Liver (tissue), 9 donors: ENCODE measurements around the gene ADAM8. TPM values are rescaled to one million over a fixed set of nuclear protein-coding genes. Genes with fewer than 3 reads are reported as not detected.

Source experiments
- DNase-seq: peaks from one replicate; pipeline ENCODE4 v3.0.0-alpha.2; 2017; ENCODE audit warnings: low spot score
- H3K27ac ChIP-seq, 2 donors: one replicate each; pipeline ENCODE4 v1.7.0; 2013; ENCODE audit warnings: inconsistent platforms in 2 of 2, low read length in 2 of 2, control low read depth in 1 of 2, low read depth in 1 of 2, mild to moderate bottlenecking in 1 of 2
- H3K27me3 ChIP-seq, 4 donors: one replicate each; pipeline versions ENCODE4 v1.6.1 to v1.7.0; 2013; ENCODE audit warnings: low read length in 3 of 4, inconsistent platforms in 1 of 4, mild to moderate bottlenecking in 1 of 4, moderate library complexity in 1 of 4; ENCODE audit not compliant: control insufficient read depth in 4 of 4, insufficient read depth in 4 of 4
- H3K36me3 ChIP-seq, 4 donors: one replicate each; pipeline versions ENCODE4 v1.6.1 to v1.7.0; 2013; ENCODE audit warnings: low read length in 3 of 4, mild to moderate bottlenecking in 3 of 4, low read depth in 1 of 4, moderate library complexity in 1 of 4; ENCODE audit not compliant: control insufficient read depth in 4 of 4, insufficient read depth in 3 of 4
- H3K4me1 ChIP-seq, 4 donors: one replicate each; pipeline versions ENCODE4 v1.6.1 to v1.7.0; 2013; ENCODE audit warnings: low read length in 3 of 4, mild to moderate bottlenecking in 3 of 4, moderate library complexity in 1 of 4; ENCODE audit not compliant: control insufficient read depth in 4 of 4, insufficient read depth in 4 of 4
- H3K4me3 ChIP-seq, 3 donors: one replicate each; pipeline versions ENCODE4 v1.6.1 to v1.7.0; 2013; ENCODE audit warnings: low read length in 3 of 3, control low read depth in 1 of 3, low read depth in 1 of 3, mild to moderate bottlenecking in 1 of 3
- H3K9ac ChIP-seq, 2 donors: one replicate each; pipeline ENCODE4 v1.7.0; 2013; ENCODE audit warnings: low read length in 2 of 2, mild to moderate bottlenecking in 2 of 2, moderate library complexity in 2 of 2, control low read depth in 1 of 2, low read depth in 1 of 2
- H3K9me3 ChIP-seq, 4 donors: one replicate each; pipeline versions ENCODE4 v1.6.1 to v1.7.0; 2013; ENCODE audit warnings: low read length in 3 of 4; ENCODE audit not compliant: control insufficient read depth in 4 of 4
- EGR1 ChIP-seq, 2 donors: IDR thresholded peaks; 2 replicates each; pipeline ENCODE4 v1.6.1; 2016 to 2018; ENCODE audit warnings: antibody characterized with exemption in 2 of 2, low read depth in 2 of 2
- FOXA1 ChIP-seq: IDR thresholded peaks from 2 replicates; pipeline ENCODE4 v1.6.1; 2016; ENCODE audit warnings: antibody characterized with exemption
- FOXA2 ChIP-seq: IDR thresholded peaks from 2 replicates; pipeline ENCODE4 v1.6.1; 2016; ENCODE audit warnings: antibody characterized with exemption
- GABPA ChIP-seq, 2 donors: IDR thresholded peaks in 1 of 2; conservative IDR thresholded peaks in 1 of 2; 2 replicates each; pipeline ENCODE4 v1.6.1; 2016; ENCODE audit warnings: antibody characterized with exemption in 2 of 2, mild to moderate bottlenecking in 1 of 2, moderate library complexity in 1 of 2
- HNF4A ChIP-seq, 2 donors: conservative IDR thresholded peaks; 2 replicates each; pipeline ENCODE4 v1.6.1; 2016; ENCODE audit warnings: antibody characterized with exemption in 2 of 2, mild to moderate bottlenecking in 2 of 2
- HNF4G ChIP-seq: IDR thresholded peaks from 2 replicates; pipeline ENCODE4 v1.6.1; 2016; ENCODE audit warnings: antibody characterized with exemption
- JUND ChIP-seq, 2 donors: IDR thresholded peaks; 2 replicates each; pipeline ENCODE4 v1.6.1; 2016; ENCODE audit warnings: antibody characterized with exemption in 2 of 2
- NR2F2 ChIP-seq: IDR thresholded peaks from 2 replicates; pipeline ENCODE4 v1.6.1; 2016; ENCODE audit warnings: antibody characterized with exemption
- RAD21 ChIP-seq, 2 donors: IDR thresholded peaks; 2 replicates each; pipeline ENCODE4 v1.6.1; 2016; ENCODE audit warnings: antibody characterized with exemption in 2 of 2, mild to moderate bottlenecking in 2 of 2
- RXRA ChIP-seq, 2 donors: IDR thresholded peaks; 2 replicates each; pipeline ENCODE4 v1.6.1; 2017 to 2018; ENCODE audit warnings: antibody characterized with exemption in 2 of 2, mild to moderate bottlenecking in 1 of 2
- SP1 ChIP-seq: IDR thresholded peaks from 2 replicates; pipeline ENCODE4 v1.6.1; 2018; ENCODE audit warnings: antibody characterized with exemption, mild to moderate bottlenecking
- TAF1 ChIP-seq: conservative IDR thresholded peaks from 2 replicates; pipeline ENCODE4 v1.6.1; 2016; ENCODE audit warnings: antibody characterized with exemption, mild to moderate bottlenecking
- YY1 ChIP-seq: IDR thresholded peaks from 2 replicates; pipeline ENCODE4 v1.6.1; 2016; ENCODE audit warnings: antibody characterized with exemption, mild to moderate bottlenecking
- WGBS: extraction: QIAGEN DNeasy Blood & Tissue Kit; methylation state at CpG from one replicate; pipeline ENCODE4 v1.1.7; 2013; 5-methylcytosine and 5-hydroxymethylcytosine counted together
- polyA plus RNA-seq, 2 donors: library from polyadenylated mRNA; stranded (reverse) in 1 of 2; unstranded in 1 of 2; fragments of 200-250 nt in 1 of 2; fragments of >200 nt in 1 of 2; fragmentation: Nextera tagmentation in 1 of 2; extraction: Ambion mirVana in 1 of 2; gene quantifications; one replicate each; pipeline versions ENCODE4 v1.2.1 to v1.2.3, GENCODE V29; 2013 to 2015
- total RNA-seq, 2 donors: library from RNA; depleted of rRNA; stranded (reverse); fragments of >200 nt; gene quantifications; one replicate each; pipeline ENCODE4 v1.2.3, GENCODE V29; 2014
- TF ChIP-seq, protein P1 (sequence below): fragments of 150-350 bp; IDR thresholded peaks from 2 replicates; pipeline ENCODE4 v1.5.1; 2017; ENCODE audit warnings: improper control_type of control experiment, low read depth, low read length; ENCODE audit not compliant: missing input control
- TF ChIP-seq, protein P2 (sequence below): IDR thresholded peaks from 2 replicates; pipeline ENCODE4 v1.6.1; 2016; ENCODE audit warnings: antibody characterized with exemption
- TF ChIP-seq, protein P3 (sequence below): IDR thresholded peaks from 2 replicates; pipeline ENCODE4 v1.6.1; 2016; ENCODE audit warnings: antibody characterized with exemption
- TF ChIP-seq, protein P4 (sequence below): IDR thresholded peaks from 2 replicates; pipeline ENCODE4 v1.6.1; 2016; ENCODE audit warnings: antibody characterized with exemption
- TF ChIP-seq, protein P5 (sequence below): IDR thresholded peaks from 2 replicates; pipeline ENCODE4 v1.6.1; 2016; ENCODE audit warnings: antibody characterized with exemption, mild to moderate bottlenecking
- donor health status: healthy.
- donor health status: healthy.
- donor health status: healthy.
- donor health status: healthy.
- donor health status: healthy.

Gene ADAM8
- total and polyA plus RNA-seq, 4 donors = 1.3 to 6.9 (median 3.7) TPM

DNA sequence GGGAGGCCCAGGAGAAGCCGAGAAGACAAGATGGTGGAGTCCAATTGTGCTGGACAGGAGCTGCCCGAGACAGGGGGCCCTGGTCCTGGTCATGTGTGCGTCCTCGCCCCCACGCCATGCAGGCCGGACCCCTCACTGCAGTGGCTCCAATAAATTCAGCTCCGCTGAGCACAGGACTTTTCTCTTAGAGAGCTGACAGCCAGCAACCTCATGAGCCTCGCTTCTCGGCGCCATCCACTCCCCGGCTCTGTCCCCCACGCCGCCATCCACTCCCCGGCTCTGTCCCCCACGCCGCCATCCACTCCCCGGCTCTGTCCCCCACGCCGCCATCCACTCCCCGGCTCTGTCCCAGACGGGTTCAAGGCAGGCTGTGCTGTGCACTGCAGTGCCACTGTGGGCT lies 49.4 kb downstream of the ADAM8 start:
- H3K9me3 ChIP-seq = no peaks in the 10 kb centered on the region
- TF ChIP-seq FOXA2 = no peak
- TF ChIP-seq, protein P1, sequence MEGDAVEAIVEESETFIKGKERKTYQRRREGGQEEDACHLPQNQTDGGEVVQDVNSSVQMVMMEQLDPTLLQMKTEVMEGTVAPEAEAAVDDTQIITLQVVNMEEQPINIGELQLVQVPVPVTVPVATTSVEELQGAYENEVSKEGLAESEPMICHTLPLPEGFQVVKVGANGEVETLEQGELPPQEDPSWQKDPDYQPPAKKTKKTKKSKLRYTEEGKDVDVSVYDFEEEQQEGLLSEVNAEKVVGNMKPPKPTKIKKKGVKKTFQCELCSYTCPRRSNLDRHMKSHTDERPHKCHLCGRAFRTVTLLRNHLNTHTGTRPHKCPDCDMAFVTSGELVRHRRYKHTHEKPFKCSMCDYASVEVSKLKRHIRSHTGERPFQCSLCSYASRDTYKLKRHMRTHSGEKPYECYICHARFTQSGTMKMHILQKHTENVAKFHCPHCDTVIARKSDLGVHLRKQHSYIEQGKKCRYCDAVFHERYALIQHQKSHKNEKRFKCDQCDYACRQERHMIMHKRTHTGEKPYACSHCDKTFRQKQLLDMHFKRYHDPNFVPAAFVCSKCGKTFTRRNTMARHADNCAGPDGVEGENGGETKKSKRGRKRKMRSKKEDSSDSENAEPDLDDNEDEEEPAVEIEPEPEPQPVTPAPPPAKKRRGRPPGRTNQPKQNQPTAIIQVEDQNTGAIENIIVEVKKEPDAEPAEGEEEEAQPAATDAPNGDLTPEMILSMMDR = no peak
- no peak for TF ChIP-seq HNF4G
- TF ChIP-seq JUND (IDR thresholded peaks at IDR 0.05) = no peak
- no peak for TF ChIP-seq EGR1 (IDR thresholded peaks at IDR 0.05; ENCODE audit: low read depth in 2 of 2)
- TF ChIP-seq, protein P2, sequence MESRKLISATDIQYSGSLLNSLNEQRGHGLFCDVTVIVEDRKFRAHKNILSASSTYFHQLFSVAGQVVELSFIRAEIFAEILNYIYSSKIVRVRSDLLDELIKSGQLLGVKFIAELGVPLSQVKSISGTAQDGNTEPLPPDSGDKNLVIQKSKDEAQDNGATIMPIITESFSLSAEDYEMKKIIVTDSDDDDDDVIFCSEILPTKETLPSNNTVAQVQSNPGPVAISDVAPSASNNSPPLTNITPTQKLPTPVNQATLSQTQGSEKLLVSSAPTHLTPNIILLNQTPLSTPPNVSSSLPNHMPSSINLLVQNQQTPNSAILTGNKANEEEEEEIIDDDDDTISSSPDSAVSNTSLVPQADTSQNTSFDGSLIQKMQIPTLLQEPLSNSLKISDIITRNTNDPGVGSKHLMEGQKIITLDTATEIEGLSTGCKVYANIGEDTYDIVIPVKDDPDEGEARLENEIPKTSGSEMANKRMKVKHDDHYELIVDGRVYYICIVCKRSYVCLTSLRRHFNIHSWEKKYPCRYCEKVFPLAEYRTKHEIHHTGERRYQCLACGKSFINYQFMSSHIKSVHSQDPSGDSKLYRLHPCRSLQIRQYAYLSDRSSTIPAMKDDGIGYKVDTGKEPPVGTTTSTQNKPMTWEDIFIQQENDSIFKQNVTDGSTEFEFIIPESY = no peak
- TF ChIP-seq, protein P3, sequence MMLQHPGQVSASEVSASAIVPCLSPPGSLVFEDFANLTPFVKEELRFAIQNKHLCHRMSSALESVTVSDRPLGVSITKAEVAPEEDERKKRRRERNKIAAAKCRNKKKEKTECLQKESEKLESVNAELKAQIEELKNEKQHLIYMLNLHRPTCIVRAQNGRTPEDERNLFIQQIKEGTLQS = no peak
- no peak for TF ChIP-seq RXRA (IDR thresholded peaks at IDR 0.05)
- TF ChIP-seq HNF4A (conservative IDR thresholded peaks at IDR 0.05) = no peak
- TF ChIP-seq RAD21 (IDR thresholded peaks at IDR 0.05) = no peak
- TF ChIP-seq YY1 = no peak
- no peak for TF ChIP-seq SP1
- TF ChIP-seq, protein P4, sequence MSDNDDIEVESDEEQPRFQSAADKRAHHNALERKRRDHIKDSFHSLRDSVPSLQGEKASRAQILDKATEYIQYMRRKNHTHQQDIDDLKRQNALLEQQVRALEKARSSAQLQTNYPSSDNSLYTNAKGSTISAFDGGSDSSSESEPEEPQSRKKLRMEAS = no peak
- no peak for TF ChIP-seq FOXA1
- TF ChIP-seq, protein P5, sequence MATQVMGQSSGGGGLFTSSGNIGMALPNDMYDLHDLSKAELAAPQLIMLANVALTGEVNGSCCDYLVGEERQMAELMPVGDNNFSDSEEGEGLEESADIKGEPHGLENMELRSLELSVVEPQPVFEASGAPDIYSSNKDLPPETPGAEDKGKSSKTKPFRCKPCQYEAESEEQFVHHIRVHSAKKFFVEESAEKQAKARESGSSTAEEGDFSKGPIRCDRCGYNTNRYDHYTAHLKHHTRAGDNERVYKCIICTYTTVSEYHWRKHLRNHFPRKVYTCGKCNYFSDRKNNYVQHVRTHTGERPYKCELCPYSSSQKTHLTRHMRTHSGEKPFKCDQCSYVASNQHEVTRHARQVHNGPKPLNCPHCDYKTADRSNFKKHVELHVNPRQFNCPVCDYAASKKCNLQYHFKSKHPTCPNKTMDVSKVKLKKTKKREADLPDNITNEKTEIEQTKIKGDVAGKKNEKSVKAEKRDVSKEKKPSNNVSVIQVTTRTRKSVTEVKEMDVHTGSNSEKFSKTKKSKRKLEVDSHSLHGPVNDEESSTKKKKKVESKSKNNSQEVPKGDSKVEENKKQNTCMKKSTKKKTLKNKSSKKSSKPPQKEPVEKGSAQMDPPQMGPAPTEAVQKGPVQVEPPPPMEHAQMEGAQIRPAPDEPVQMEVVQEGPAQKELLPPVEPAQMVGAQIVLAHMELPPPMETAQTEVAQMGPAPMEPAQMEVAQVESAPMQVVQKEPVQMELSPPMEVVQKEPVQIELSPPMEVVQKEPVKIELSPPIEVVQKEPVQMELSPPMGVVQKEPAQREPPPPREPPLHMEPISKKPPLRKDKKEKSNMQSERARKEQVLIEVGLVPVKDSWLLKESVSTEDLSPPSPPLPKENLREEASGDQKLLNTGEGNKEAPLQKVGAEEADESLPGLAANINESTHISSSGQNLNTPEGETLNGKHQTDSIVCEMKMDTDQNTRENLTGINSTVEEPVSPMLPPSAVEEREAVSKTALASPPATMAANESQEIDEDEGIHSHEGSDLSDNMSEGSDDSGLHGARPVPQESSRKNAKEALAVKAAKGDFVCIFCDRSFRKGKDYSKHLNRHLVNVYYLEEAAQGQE = no peak
- no peak for TF ChIP-seq GABPA (IDR thresholded peaks at IDR 0.05 in 1 of 2, conservative IDR thresholded peaks at IDR 0.05 in 1 of 2)
- TF ChIP-seq TAF1 = no peak
- TF ChIP-seq NR2F2 = no peak
- H3K27me3 ChIP-seq = peaks cover 3 to 17% (median 5%) of the 10 kb centered on the region in 4 donors
- 81% methylated on average over 21 of the region's 21 CpGs for WGBS
- no peak for DNase-seq
- no peak overlapping the region for H3K9ac ChIP-seq
- peaks cover 0 to 5% (median 2%) of the 10 kb centered on the region in 4 donors for H3K4me1 ChIP-seq
- H3K36me3 ChIP-seq = no peaks in the 10 kb centered on the region
- no peak overlapping the region for H3K27ac ChIP-seq
- H3K4me3 ChIP-seq = no peak overlapping the region
